Liver (tissue), 9 donors: Measurements from ENCODE around the gene THSD4. TPM values are rescaled to one million over a fixed set of nuclear protein-coding genes. Genes with fewer than 3 reads are reported as not detected.

Source experiments
- DNase-seq: peaks from one replicate; pipeline ENCODE4 v3.0.0-alpha.2; 2017; ENCODE audit warnings: low spot score
- H3K27ac ChIP-seq, 2 donors: one replicate each; pipeline ENCODE4 v1.7.0; 2013; ENCODE audit warnings: inconsistent platforms in 2 of 2, low read length in 2 of 2, control low read depth in 1 of 2, low read depth in 1 of 2, mild to moderate bottlenecking in 1 of 2
- H3K27me3 ChIP-seq, 4 donors: one replicate each; pipeline versions ENCODE4 v1.6.1 to v1.7.0; 2013; ENCODE audit warnings: low read length in 3 of 4, inconsistent platforms in 1 of 4, mild to moderate bottlenecking in 1 of 4, moderate library complexity in 1 of 4; ENCODE audit not compliant: control insufficient read depth in 4 of 4, insufficient read depth in 4 of 4
- H3K36me3 ChIP-seq, 4 donors: one replicate each; pipeline versions ENCODE4 v1.6.1 to v1.7.0; 2013; ENCODE audit warnings: low read length in 3 of 4, mild to moderate bottlenecking in 3 of 4, low read depth in 1 of 4, moderate library complexity in 1 of 4; ENCODE audit not compliant: control insufficient read depth in 4 of 4, insufficient read depth in 3 of 4
- H3K4me1 ChIP-seq, 4 donors: one replicate each; pipeline versions ENCODE4 v1.6.1 to v1.7.0; 2013; ENCODE audit warnings: low read length in 3 of 4, mild to moderate bottlenecking in 3 of 4, moderate library complexity in 1 of 4; ENCODE audit not compliant: control insufficient read depth in 4 of 4, insufficient read depth in 4 of 4
- H3K4me3 ChIP-seq, 3 donors: one replicate each; pipeline versions ENCODE4 v1.6.1 to v1.7.0; 2013; ENCODE audit warnings: low read length in 3 of 3, control low read depth in 1 of 3, low read depth in 1 of 3, mild to moderate bottlenecking in 1 of 3
- H3K9ac ChIP-seq, 2 donors: one replicate each; pipeline ENCODE4 v1.7.0; 2013; ENCODE audit warnings: low read length in 2 of 2, mild to moderate bottlenecking in 2 of 2, moderate library complexity in 2 of 2, control low read depth in 1 of 2, low read depth in 1 of 2
- H3K9me3 ChIP-seq, 4 donors: one replicate each; pipeline versions ENCODE4 v1.6.1 to v1.7.0; 2013; ENCODE audit warnings: low read length in 3 of 4; ENCODE audit not compliant: control insufficient read depth in 4 of 4
- ATF3 ChIP-seq: IDR thresholded peaks from 2 replicates; pipeline ENCODE4 v1.6.1; 2016; ENCODE audit warnings: antibody characterized with exemption
- CTCF ChIP-seq: fragments of 150-350 bp; IDR thresholded peaks from 2 replicates; pipeline ENCODE4 v1.5.1; 2017; ENCODE audit warnings: improper control_type of control experiment, low read depth, low read length; ENCODE audit not compliant: missing input control
- EGR1 ChIP-seq, 2 donors: IDR thresholded peaks; 2 replicates each; pipeline ENCODE4 v1.6.1; 2016 to 2018; ENCODE audit warnings: antibody characterized with exemption in 2 of 2, low read depth in 2 of 2
- FOXA1 ChIP-seq: IDR thresholded peaks from 2 replicates; pipeline ENCODE4 v1.6.1; 2016; ENCODE audit warnings: antibody characterized with exemption
- FOXA2 ChIP-seq: IDR thresholded peaks from 2 replicates; pipeline ENCODE4 v1.6.1; 2016; ENCODE audit warnings: antibody characterized with exemption
- GABPA ChIP-seq, 2 donors: IDR thresholded peaks in 1 of 2; conservative IDR thresholded peaks in 1 of 2; 2 replicates each; pipeline ENCODE4 v1.6.1; 2016; ENCODE audit warnings: antibody characterized with exemption in 2 of 2, mild to moderate bottlenecking in 1 of 2, moderate library complexity in 1 of 2
- HNF4A ChIP-seq, 2 donors: conservative IDR thresholded peaks; 2 replicates each; pipeline ENCODE4 v1.6.1; 2016; ENCODE audit warnings: antibody characterized with exemption in 2 of 2, mild to moderate bottlenecking in 2 of 2
- HNF4G ChIP-seq: IDR thresholded peaks from 2 replicates; pipeline ENCODE4 v1.6.1; 2016; ENCODE audit warnings: antibody characterized with exemption
- JUND ChIP-seq, 2 donors: IDR thresholded peaks; 2 replicates each; pipeline ENCODE4 v1.6.1; 2016; ENCODE audit warnings: antibody characterized with exemption in 2 of 2
- NR2F2 ChIP-seq: IDR thresholded peaks from 2 replicates; pipeline ENCODE4 v1.6.1; 2016; ENCODE audit warnings: antibody characterized with exemption
- RAD21 ChIP-seq, 2 donors: IDR thresholded peaks; 2 replicates each; pipeline ENCODE4 v1.6.1; 2016; ENCODE audit warnings: antibody characterized with exemption in 2 of 2, mild to moderate bottlenecking in 2 of 2
- REST ChIP-seq: IDR thresholded peaks from 2 replicates; pipeline ENCODE4 v1.6.1; 2016; ENCODE audit warnings: antibody characterized with exemption, mild to moderate bottlenecking
- RXRA ChIP-seq, 2 donors: IDR thresholded peaks; 2 replicates each; pipeline ENCODE4 v1.6.1; 2017 to 2018; ENCODE audit warnings: antibody characterized with exemption in 2 of 2, mild to moderate bottlenecking in 1 of 2
- SP1 ChIP-seq: IDR thresholded peaks from 2 replicates; pipeline ENCODE4 v1.6.1; 2018; ENCODE audit warnings: antibody characterized with exemption, mild to moderate bottlenecking
- TAF1 ChIP-seq: conservative IDR thresholded peaks from 2 replicates; pipeline ENCODE4 v1.6.1; 2016; ENCODE audit warnings: antibody characterized with exemption, mild to moderate bottlenecking
- YY1 ChIP-seq: IDR thresholded peaks from 2 replicates; pipeline ENCODE4 v1.6.1; 2016; ENCODE audit warnings: antibody characterized with exemption, mild to moderate bottlenecking
- WGBS: extraction: QIAGEN DNeasy Blood & Tissue Kit; methylation state at CpG from one replicate; pipeline ENCODE4 v1.1.7; 2013; 5-methylcytosine and 5-hydroxymethylcytosine counted together
- polyA plus RNA-seq, 2 donors: library from polyadenylated mRNA; stranded (reverse) in 1 of 2; unstranded in 1 of 2; fragments of 200-250 nt in 1 of 2; fragments of >200 nt in 1 of 2; fragmentation: Nextera tagmentation in 1 of 2; extraction: Ambion mirVana in 1 of 2; gene quantifications; one replicate each; pipeline versions ENCODE4 v1.2.1 to v1.2.3, GENCODE V29; 2013 to 2015
- total RNA-seq, 2 donors: library from RNA; depleted of rRNA; stranded (reverse); fragments of >200 nt; gene quantifications; one replicate each; pipeline ENCODE4 v1.2.3, GENCODE V29; 2014
- TF ChIP-seq, protein P1 (sequence below): IDR thresholded peaks from 2 replicates; pipeline ENCODE4 v1.6.1; 2016; ENCODE audit warnings: antibody characterized with exemption
- TF ChIP-seq, protein P2 (sequence below): IDR thresholded peaks from 2 replicates; pipeline ENCODE4 v1.6.1; 2016; ENCODE audit warnings: antibody characterized with exemption
- donor health status: healthy.
- donor health status: healthy.
- donor health status: healthy.
- donor health status: healthy.
- donor health status: healthy.

THSD4 gene
- total and polyA plus RNA-seq, 4 donors, result 0.23 to 11.5 (median 1.9) TPM

DNA sequence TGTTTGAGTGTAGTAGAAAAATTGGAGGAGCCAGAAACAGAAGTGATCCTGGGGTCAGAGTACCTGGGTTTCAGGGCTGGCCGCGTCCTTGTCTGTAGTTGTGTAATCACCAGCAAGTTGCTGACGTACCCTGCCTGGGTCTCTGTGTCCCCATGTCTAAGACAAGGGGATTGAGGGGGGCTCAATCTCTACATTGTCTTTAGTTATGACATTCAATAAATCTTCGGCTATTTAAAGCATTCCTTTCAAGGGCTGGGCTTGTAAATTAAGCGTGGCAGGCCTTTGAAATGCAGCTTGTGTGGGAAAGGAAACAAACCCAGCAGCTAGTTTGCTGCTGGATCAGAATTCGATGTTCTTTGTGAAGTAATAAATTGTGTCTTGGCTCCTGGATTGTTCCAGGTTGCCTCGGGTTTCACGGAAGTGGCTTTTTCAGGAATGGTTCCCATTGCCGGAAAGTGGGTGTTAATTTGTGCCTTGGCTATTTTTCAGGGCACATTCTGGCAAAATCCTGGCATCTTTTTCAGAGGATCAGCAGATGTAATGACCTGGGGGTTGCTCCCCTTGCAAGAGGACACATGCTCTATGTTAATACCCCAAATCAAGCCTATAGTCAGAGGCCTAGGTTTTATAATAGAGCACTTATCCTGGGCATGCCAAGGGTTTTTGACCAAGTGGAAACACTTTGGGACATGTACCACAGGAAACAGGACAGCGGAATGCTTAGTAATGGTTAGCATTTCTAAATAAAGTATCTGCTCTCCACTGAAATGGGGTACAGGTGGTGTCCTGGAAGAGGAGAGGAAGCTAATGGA is 400.3 kb downstream of the THSD4 start:
- Histone ChIP-seq H3K36me3 (no peaks in the 10 kb centered on the region), H3K4me1 (peaks cover 5 to 41% (median 31%) of the 10 kb centered on the region in 4 donors), H3K9ac (no peak overlapping the region), H3K27me3 (no peaks in the 10 kb centered on the region), H3K27ac (peak overlapping the region; percentile 51), H3K4me3 (no peak overlapping the region), H3K9me3 (no peaks in the 10 kb centered on the region)
- DNase-seq, result no peak
- 36% methylated on average over 10 of the region's 10 CpGs for WGBS
- TF ChIP-seq JUND (IDR thresholded peaks at IDR 0.05), result peak; percentile 18 to 49
- no peak for TF ChIP-seq ATF3
- TF ChIP-seq, protein P1, sequence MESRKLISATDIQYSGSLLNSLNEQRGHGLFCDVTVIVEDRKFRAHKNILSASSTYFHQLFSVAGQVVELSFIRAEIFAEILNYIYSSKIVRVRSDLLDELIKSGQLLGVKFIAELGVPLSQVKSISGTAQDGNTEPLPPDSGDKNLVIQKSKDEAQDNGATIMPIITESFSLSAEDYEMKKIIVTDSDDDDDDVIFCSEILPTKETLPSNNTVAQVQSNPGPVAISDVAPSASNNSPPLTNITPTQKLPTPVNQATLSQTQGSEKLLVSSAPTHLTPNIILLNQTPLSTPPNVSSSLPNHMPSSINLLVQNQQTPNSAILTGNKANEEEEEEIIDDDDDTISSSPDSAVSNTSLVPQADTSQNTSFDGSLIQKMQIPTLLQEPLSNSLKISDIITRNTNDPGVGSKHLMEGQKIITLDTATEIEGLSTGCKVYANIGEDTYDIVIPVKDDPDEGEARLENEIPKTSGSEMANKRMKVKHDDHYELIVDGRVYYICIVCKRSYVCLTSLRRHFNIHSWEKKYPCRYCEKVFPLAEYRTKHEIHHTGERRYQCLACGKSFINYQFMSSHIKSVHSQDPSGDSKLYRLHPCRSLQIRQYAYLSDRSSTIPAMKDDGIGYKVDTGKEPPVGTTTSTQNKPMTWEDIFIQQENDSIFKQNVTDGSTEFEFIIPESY, result no peak
- TF ChIP-seq CTCF, result no peak
- TF ChIP-seq, protein P2, sequence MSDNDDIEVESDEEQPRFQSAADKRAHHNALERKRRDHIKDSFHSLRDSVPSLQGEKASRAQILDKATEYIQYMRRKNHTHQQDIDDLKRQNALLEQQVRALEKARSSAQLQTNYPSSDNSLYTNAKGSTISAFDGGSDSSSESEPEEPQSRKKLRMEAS, result peak; percentile 29
- no peak for TF ChIP-seq REST
- TF ChIP-seq FOXA2, result no peak
- no peak for TF ChIP-seq GABPA (IDR thresholded peaks at IDR 0.05 in 1 of 2, conservative IDR thresholded peaks at IDR 0.05 in 1 of 2)
- no peak for TF ChIP-seq NR2F2
- no peak for TF ChIP-seq FOXA1
- no peak for TF ChIP-seq HNF4G
- TF ChIP-seq RAD21 (IDR thresholded peaks at IDR 0.05), result no peak
- peak; percentile 52 to 55 for TF ChIP-seq RXRA (IDR thresholded peaks at IDR 0.05)
- TF ChIP-seq SP1, result peak; percentile 7
- no peak for TF ChIP-seq TAF1
- no peak for TF ChIP-seq YY1
- TF ChIP-seq HNF4A (conservative IDR thresholded peaks at IDR 0.05), result peak; percentile 81 to 82
- TF ChIP-seq EGR1 (IDR thresholded peaks at IDR 0.05; ENCODE audit: low read depth in 2 of 2), result no peak
